ENCODE measurements around the gene GPATCH8.
A peak's percentile ranks its signal among the peaks of the same experiment; 100 is the strongest.

GPATCH8 gene

DNA sequence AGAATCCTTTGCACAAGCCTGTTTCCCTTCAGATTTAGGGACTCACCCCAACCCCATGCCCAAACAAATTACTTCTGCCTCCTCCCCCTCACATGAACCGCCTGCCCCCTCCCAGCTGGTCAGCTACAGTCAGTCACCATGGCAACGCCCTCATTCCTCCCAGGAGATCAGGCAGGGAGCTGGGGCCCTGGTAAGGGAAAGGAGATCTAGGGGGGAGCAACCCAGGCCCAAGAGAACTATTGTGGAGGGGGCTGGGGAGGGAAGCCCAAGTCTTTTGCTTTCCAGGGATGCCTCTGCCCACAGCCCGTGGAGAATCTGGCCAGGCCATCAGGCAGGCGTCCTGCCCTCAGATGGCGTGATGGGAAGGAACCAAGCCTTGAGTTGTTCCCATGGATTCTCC is 142.4 kb downstream of the GPATCH8 start:
- no peak for DNase-seq
- TF ChIP-seq POLR2A (IDR thresholded peaks at IDR 0.05; ENCODE audit: low read length) (no peak), GATA1 (IDR thresholded peaks at IDR 0.05; ENCODE audit: low read depth, low read length) (no peak)

DNA sequence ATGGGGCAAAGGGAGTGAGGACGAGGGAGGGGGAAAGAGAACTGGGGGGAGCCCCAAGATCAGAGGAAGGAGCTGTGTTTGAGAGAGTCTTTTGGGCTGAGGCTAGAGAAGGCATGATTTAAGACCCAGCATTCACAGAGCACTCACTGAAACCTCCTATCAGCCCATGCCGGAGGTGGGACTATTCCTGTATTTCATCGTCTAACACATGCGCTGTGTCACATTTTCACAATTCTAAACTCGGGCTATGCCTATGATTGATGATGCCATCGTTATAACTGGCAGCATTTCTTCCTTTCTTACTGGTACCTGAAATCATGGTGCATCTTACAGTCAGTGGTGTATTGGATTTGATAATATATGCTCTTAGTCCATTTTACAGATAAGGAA is 143.1 kb downstream of the GPATCH8 start:
- no peak for DNase-seq
- no peak for TF ChIP-seq POLR2A (IDR thresholded peaks at IDR 0.05; ENCODE audit: low read length)
- no peak for TF ChIP-seq GATA1 (IDR thresholded peaks at IDR 0.05; ENCODE audit: low read depth, low read length)

DNA sequence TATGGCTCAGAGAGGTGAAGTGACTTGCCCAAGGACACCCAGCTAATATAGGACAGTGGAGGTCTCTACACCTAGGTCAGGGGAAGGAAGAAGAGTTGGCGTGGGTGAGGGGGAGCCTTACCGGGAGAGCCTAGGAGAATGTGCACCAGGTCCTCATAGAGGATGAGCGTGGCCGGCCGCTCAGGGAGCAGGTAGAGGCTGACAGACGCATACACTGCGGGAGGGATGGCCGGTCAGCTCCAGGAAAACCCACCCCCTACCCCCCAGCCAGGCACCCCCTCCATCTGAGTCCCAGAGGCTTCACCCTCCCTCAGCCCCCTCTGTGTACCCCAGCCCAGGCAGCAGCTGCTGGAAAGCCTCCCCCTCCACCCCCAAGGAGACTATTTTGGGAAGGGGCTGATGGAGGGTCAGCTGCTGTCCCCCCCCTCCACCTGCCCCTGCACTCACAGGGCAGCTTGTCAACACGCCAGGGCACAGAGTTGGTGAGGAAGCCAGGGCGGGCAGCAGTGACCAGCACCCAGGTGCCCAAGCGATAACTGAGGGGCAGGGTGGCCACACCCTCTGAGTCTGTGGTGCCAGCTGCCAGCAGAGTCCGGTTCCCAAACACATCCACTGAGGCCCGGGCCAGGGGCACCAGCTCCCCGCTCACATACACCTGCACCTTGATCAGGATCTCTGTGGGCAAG is 143.6 kb downstream of the GPATCH8 start:
- no peak for DNase-seq
- TF ChIP-seq POLR2A (IDR thresholded peaks at IDR 0.05; ENCODE audit: low read length) (no peak), GATA1 (IDR thresholded peaks at IDR 0.05; ENCODE audit: low read depth, low read length) (no peak)

DNA sequence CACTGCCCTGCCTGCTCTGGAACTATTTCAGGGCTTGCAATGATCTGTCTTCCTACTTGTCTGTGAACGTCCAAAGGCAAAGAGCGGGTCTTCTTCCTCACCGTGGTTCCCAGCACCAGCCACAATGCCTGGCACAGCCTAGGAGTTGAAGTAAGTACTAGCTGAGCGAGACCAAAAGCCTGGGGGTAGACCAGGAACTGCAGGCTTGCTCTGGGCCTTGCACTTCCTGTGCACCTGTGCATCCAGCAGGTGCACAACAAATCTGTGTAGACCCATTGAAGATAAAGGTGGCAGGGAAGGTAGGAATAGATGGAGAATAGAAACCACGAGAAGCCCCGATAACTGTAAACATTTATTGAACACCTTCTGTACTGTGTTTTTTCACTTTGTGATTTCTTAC is 144.2 kb downstream of the GPATCH8 start:
- TF ChIP-seq POLR2A (IDR thresholded peaks at IDR 0.05; ENCODE audit: low read length), result no peak
- no peak for TF ChIP-seq GATA1 (IDR thresholded peaks at IDR 0.05; ENCODE audit: low read depth, low read length)
- no peak for DNase-seq

DNA sequence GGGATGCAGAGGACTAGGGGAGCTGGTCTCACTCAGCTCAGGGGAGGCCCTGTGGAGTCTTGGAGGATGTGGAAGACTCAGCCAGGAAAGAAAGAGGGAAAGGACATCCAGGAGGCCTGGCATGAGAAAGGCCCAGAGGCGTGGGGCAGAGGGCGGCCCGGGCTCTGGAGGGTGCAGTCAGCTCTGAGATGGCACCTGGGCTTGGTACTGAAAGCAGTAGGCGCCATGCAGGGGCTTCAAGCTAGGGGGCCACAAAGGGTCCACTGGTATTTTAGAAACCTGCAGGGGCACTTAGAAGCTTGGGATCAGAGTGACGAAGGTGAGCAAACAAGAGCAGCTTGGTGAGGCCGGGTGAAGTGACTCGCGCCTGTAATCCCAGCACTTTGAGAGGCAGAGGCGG is 145.1 kb downstream of the GPATCH8 start:
- no peak for DNase-seq
- TF ChIP-seq POLR2A (IDR thresholded peaks at IDR 0.05; ENCODE audit: low read length) (no peak), GATA1 (IDR thresholded peaks at IDR 0.05; ENCODE audit: low read depth, low read length) (no peak)

DNA sequence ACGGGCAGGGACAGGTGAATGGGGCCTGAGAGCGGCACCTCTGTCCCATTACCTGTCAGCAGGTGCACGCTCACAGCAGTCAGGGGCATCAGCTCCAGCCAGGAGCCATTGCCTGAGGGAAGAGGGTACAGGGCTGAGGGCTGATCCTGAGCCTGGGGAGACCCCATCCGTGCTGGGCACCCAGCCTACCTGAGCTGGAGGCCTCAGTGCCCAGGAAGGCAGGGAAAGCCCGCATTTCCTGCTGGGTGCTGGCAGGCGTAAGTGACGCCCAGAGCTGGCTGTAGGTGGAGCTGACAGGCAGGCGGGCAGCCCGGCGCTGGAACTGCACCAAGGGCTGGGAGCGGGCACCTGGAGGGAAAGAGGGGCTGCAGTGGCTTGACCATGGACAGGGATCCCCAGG is 147.0 kb downstream of the GPATCH8 start:
- no peak for TF ChIP-seq GATA1 (IDR thresholded peaks at IDR 0.05; ENCODE audit: low read depth, low read length)
- no peak for TF ChIP-seq POLR2A (IDR thresholded peaks at IDR 0.05; ENCODE audit: low read length)
- no peak for DNase-seq

DNA sequence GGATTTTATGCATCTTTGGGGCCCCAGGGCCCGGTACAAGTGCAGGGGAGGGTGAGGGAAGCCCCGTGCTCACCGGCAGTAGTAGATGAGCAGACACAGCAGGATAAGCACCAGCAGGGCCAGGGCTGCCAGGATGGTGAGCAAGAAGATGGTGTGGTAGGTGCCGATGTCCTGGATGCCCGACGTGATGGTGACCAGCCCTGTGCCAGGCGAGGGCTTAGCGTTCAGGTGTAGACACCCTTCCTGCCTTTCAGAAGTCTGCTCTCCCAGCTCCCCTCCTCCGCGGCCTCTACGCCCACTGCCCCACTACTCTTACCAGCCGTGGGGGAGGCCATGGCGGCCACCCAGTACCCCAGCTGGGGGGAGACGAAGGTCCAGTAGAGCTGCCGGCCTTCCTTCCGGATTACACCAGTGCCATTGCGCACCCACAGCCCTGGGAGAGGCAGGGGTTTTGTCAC is 147.5 kb downstream of the GPATCH8 start:
- no peak for DNase-seq
- TF ChIP-seq POLR2A (IDR thresholded peaks at IDR 0.05; ENCODE audit: low read length) (no peak), GATA1 (IDR thresholded peaks at IDR 0.05; ENCODE audit: low read depth, low read length) (no peak)

DNA sequence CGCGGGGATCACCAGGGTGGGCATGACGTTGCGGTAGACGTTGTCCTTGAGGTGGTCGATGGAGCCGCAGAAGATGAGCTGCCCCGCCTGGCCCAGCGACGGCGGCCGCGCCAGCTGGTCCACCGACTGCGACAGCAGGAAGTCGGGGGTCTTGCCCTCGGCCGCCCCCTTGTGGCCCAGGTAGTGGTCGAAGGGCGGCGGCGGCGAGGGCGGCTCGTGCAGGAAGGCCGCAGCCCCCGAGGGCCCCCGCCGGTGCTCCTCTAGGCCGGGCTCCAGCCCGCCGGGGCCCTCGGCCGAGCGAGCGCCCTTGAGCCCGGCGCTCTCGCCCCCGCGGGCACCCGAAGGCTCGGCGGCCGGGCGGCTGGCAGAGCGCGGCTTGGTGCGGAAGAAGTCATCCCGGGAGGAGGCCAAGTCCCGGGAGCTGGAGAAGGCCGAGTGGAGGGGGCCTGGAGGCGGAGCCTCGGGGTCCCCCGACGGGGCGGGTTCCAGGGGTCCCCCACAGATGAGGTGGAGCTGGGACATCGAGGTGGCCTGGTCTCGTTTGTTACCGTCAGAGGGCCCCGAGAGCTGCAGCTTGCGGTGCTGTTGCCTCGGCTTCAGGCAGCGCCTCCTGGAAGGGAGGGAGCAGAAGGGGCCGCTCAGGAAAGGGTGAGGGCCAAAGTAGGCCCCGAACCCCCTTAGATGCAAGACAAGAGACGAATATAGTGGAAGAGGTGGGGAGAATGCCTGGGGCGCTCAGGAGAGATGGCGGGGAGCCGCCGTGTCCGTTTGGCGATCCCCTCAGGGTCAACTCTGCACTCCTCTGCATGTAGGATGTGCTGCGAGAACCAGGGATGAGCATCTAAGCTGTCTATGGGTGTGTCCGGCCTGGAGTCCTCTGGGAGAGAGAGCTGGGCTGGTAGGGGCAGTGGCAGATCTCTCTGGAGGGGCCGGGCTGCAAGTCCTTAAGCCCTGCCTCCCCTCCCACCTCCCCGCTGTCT is 148.3 kb downstream of the GPATCH8 start:
- DNase-seq, result peak; percentile 71 to 80
- TF ChIP-seq GATA1 (IDR thresholded peaks at IDR 0.05; ENCODE audit: low read depth, low read length), result no peak
- TF ChIP-seq POLR2A (IDR thresholded peaks at IDR 0.05; ENCODE audit: low read length), result no peak

DNA sequence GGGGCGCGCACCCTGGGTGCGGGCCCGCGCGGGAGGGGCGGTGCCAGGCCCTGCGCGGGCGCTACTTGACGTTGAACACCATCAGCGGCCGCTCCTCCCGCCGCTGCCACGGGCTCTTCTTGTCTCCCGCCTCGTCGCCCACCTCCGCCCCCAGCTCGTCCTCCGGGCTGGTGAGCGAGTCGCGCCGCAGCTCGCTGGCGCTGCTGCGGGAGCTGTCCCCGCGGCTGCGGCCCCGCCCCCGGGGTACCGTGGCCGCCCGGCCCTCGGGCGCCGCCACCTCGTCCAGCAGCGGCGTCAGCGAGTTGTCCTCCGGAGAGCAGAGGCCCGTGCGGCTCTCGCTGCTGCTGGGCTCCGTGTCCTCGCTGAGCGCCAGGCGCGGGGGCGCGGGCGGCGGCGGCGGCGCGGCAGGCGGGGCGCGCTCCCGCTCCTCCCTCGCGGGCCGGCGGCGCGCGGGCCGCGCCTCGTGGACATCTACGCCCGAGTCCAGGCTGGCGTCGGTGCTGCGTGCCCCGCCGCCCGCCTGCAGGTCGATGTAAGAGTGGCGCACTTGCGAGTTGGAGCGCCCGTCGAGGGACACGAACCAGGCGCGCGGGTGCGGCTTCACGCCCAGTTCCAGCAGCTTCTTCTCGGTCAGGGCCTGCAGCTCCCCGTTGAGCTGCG is 149.4 kb downstream of the GPATCH8 start:
- peak; percentile 61 for DNase-seq
- no peak for TF ChIP-seq POLR2A (IDR thresholded peaks at IDR 0.05; ENCODE audit: low read length)
- no peak for TF ChIP-seq GATA1 (IDR thresholded peaks at IDR 0.05; ENCODE audit: low read depth, low read length)

DNA sequence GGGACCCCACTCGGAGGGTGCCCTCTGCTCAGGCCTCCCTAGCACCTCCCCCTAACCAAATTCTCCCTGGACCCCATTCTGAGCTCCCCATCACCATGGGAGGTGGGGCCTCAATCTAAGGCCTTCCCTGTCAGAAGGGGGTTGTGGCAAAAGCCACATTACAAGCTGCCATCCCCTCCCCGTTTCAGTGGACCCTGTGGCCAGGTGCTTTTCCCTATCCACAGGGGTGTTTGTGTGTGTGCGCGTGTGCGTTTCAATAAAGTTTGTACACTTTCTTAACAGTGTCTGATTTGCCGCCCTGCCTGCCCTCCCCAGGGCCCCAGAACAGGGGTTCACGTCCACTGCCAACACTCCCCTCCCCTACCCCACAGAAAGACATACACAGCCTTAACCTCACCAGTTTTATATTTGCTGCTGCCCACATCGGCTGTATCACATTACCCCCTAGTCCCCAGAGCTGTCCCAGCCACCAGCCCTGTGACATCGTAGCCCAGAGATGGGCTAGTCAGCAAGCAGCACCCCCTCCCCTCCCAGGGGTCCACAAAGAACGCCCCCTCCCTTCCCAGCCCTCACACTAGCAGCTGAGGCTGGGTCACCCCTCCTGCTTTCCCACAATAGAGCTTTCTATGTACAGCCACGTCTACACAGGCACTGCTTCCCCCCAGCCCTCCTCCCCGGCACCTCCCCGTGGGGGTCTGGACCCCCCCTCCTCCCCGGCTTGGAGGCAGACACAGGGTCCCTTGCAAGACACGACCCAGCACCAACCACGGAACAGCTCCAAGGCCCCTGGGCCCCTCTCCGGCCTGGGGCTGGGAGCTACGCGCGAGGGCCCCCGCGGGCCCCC is 150.2 kb downstream of the GPATCH8 start:
- no peak for DNase-seq
- no peak for TF ChIP-seq POLR2A (IDR thresholded peaks at IDR 0.05; ENCODE audit: low read length)
- no peak for TF ChIP-seq GATA1 (IDR thresholded peaks at IDR 0.05; ENCODE audit: low read depth, low read length)

DNA sequence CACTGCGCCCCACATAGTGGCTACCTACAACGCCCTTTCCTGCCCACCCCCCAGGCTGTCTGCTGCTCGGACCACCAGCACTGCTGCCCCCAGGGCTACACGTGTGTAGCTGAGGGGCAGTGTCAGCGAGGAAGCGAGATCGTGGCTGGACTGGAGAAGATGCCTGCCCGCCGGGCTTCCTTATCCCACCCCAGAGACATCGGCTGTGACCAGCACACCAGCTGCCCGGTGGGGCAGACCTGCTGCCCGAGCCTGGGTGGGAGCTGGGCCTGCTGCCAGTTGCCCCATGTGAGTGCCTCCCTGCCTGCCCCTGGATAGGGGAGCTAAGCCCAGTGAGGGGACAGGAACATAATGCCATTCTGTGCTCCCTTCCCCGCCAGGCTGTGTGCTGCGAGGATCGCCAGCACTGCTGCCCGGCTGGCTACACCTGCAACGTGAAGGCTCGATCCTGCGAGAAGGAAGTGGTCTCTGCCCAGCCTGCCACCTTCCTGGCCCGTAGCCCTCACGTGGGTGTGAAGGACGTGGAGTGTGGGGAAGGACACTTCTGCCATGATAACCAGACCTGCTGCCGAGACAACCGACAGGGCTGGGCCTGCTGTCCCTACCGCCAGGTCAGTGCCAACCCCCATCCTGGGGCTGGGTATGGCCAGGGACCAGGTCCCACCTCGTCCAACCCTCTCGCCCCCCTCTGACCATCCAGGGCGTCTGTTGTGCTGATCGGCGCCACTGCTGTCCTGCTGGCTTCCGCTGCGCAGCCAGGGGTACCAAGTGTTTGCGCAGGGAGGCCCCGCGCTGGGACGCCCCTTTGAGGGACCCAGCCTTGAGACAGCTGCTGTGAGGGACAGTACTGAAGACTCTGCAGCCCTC is 151.0 kb downstream of the GPATCH8 start:
- no peak for TF ChIP-seq GATA1 (IDR thresholded peaks at IDR 0.05; ENCODE audit: low read depth, low read length)
- no peak for TF ChIP-seq POLR2A (IDR thresholded peaks at IDR 0.05; ENCODE audit: low read length)
- DNase-seq, result no peak

DNA sequence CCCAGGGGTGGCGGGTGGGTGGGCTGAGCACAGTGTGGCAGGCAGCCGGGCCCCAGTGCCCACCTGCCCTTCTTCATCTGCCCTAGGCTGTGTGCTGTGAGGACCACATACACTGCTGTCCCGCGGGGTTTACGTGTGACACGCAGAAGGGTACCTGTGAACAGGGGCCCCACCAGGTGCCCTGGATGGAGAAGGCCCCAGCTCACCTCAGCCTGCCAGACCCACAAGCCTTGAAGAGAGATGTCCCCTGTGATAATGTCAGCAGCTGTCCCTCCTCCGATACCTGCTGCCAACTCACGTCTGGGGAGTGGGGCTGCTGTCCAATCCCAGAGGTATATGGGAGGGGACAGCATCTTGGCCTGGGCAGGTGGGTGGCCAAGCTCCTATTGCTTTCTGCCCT is 151.7 kb downstream of the GPATCH8 start:
- DNase-seq, result no peak
- TF ChIP-seq POLR2A (IDR thresholded peaks at IDR 0.05; ENCODE audit: low read length) (no peak), GATA1 (IDR thresholded peaks at IDR 0.05; ENCODE audit: low read depth, low read length) (no peak)
